ENCODE data around the gene DYNC1I1. TPM values are rescaled to one million over a fixed set of nuclear protein-coding genes. Genes with fewer than 3 reads are reported as not detected.

The DYNC1I1 gene
- total RNA-seq, 1 donor from 2014 or later: 4.4 TPM

DNA sequence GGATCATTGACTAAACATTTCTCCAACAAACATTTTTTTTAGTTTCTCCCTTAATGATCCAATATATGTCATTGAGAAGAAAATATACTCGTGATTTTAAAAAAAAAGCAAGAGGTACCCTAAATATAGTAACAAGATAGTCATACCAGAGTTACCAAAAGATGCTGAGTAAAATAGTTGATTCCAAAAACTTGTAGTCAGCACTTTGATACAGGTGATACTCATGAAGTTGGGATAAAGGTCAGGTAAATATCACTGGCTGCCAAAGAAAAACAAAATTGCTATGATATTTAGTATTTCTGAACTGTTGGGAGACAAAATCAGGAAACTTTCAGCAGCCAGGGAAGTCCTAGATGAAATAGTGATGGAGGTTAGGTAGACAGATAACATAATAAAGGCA, 225.3 kb downstream of the DYNC1I1 start:
- TF ChIP-seq, protein P1, sequence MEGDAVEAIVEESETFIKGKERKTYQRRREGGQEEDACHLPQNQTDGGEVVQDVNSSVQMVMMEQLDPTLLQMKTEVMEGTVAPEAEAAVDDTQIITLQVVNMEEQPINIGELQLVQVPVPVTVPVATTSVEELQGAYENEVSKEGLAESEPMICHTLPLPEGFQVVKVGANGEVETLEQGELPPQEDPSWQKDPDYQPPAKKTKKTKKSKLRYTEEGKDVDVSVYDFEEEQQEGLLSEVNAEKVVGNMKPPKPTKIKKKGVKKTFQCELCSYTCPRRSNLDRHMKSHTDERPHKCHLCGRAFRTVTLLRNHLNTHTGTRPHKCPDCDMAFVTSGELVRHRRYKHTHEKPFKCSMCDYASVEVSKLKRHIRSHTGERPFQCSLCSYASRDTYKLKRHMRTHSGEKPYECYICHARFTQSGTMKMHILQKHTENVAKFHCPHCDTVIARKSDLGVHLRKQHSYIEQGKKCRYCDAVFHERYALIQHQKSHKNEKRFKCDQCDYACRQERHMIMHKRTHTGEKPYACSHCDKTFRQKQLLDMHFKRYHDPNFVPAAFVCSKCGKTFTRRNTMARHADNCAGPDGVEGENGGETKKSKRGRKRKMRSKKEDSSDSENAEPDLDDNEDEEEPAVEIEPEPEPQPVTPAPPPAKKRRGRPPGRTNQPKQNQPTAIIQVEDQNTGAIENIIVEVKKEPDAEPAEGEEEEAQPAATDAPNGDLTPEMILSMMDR (IDR thresholded peaks at IDR 0.05; ENCODE audit: unreplicated experiment): no peak
- Mint-ChIP-seq H3K9me3 (no peaks in the 10 kb centered on the region), H3K4me3 (no peak overlapping the region), H3K36me3 (no peaks in the 10 kb centered on the region), H3K27me3 (ENCODE audit: low read depth) (peaks cover 6% of the 10 kb centered on the region), H3K27ac (no peak overlapping the region), H3K4me1 (peaks cover 8% of the 10 kb centered on the region)
- DNase-seq (ENCODE audit: low spot score in 2 of 2, unreplicated experiment in 2 of 2): no peak

DNA sequence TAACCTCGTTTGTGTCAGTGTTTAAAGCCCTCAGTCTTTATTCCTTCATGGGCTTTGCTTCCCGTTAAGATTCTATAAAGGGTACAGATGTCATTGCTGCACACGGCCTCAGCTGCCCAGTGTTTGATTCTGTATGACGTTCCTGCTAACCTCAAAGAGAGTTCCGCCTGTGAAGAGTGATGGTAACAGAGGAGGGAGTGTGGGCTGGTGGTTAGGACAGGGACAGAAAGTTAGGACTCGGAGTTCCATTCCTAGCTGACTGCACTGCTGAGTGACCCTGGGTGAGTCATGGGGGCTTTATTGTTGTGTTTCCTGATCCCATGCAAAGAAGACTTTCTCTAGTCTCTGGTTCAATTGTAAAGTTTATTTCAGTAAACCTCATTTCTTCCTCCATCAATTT, 227.1 kb downstream of the DYNC1I1 start:
- peaks cover 4% of the 10 kb centered on the region for H3K4me1 Mint-ChIP-seq
- H3K36me3 Mint-ChIP-seq: no peaks in the 10 kb centered on the region
- TF ChIP-seq, protein P1 (IDR thresholded peaks at IDR 0.05; ENCODE audit: unreplicated experiment): no peak
- H3K9me3 Mint-ChIP-seq: no peaks in the 10 kb centered on the region
- no peak for DNase-seq (ENCODE audit: low spot score in 2 of 2, unreplicated experiment in 2 of 2)
- H3K27ac Mint-ChIP-seq: no peak overlapping the region
- no peak overlapping the region for H3K4me3 Mint-ChIP-seq
- peaks cover 6% of the 10 kb centered on the region for H3K27me3 Mint-ChIP-seq (ENCODE audit: low read depth)

DNA sequence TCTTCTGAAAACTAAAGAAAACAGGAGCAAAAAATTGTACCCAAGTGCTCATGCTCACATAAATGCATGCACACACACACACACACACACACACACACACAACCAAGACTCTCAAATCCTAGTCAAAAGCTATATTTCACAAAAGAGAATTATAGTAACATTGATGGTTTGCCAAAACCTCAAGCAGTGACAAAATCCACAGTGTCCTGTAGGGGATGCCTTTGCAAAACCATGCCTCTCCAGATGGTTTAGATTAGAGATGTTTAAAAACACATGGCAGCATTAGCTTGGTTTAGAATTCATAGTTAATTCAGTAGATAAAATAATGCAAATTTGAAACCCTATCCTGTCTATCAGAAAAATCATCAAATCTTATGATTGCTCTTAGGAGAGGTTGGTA, 232.2 kb downstream of the DYNC1I1 start:
- no peaks in the 10 kb centered on the region for H3K9me3 Mint-ChIP-seq
- no peak overlapping the region for H3K4me3 Mint-ChIP-seq
- no peaks in the 10 kb centered on the region for H3K36me3 Mint-ChIP-seq
- H3K4me1 Mint-ChIP-seq: peaks cover 5% of the 10 kb centered on the region
- no peak for DNase-seq (ENCODE audit: low spot score in 2 of 2, unreplicated experiment in 2 of 2)
- H3K27me3 Mint-ChIP-seq (ENCODE audit: low read depth): peaks cover 4% of the 10 kb centered on the region
- H3K27ac Mint-ChIP-seq: no peak overlapping the region
- TF ChIP-seq, protein P1 (IDR thresholded peaks at IDR 0.05; ENCODE audit: unreplicated experiment): no peak

DNA sequence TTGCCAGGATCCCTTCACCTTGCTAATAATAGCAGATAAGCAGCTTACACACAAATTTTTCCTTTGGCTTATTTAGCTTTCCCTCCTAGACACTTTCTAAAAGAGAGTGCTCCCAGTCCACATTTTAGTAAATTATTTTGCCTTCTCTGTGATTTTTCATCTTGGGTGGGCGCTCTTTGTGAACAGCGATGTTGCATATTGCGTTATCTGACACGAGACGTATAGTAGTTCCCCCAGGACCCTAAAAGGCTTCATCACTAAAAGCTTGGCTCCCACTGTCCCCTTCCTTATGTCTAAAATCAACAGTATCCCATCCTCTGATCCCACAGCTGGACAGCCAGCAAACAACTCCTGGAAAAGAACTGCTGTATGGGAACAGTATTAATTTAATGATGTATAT, 232.9 kb downstream of the DYNC1I1 start:
- Mint-ChIP-seq H3K36me3 (no peaks in the 10 kb centered on the region), H3K27me3 (ENCODE audit: low read depth) (peaks cover 3% of the 10 kb centered on the region), H3K4me3 (no peak overlapping the region), H3K27ac (no peak overlapping the region), H3K9me3 (no peaks in the 10 kb centered on the region), H3K4me1 (peaks cover 5% of the 10 kb centered on the region)
- TF ChIP-seq, protein P1 (IDR thresholded peaks at IDR 0.05; ENCODE audit: unreplicated experiment): no peak
- no peak for DNase-seq (ENCODE audit: low spot score in 2 of 2, unreplicated experiment in 2 of 2)

DNA sequence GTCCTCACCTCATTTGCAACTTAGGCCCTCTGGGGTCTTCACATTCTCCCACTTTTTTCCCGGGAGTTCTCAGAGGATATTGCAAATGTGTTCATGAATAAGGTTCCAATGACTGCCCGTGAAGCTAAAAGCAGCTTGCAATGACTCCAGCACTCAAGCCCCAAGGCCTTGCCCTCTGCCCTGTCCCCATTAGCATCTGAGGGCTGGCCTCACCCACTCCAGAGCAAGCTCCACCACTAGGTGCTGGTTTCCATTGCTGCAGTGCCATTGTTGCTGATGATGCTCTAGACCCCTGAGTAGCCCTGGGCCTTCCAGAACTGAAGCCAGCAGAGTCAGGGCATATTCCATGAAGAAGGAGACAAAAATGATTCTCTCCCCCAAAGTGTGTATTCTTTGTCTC, 236.8 kb downstream of the DYNC1I1 start:
- Mint-ChIP-seq H3K4me1 (peaks cover 8% of the 10 kb centered on the region), H3K27ac (no peak overlapping the region), H3K36me3 (no peaks in the 10 kb centered on the region), H3K9me3 (no peaks in the 10 kb centered on the region), H3K4me3 (no peak overlapping the region), H3K27me3 (ENCODE audit: low read depth) (no peaks in the 10 kb centered on the region)
- TF ChIP-seq, protein P1 (IDR thresholded peaks at IDR 0.05; ENCODE audit: unreplicated experiment): no peak
- DNase-seq (ENCODE audit: low spot score in 2 of 2, unreplicated experiment in 2 of 2): no peak

DNA sequence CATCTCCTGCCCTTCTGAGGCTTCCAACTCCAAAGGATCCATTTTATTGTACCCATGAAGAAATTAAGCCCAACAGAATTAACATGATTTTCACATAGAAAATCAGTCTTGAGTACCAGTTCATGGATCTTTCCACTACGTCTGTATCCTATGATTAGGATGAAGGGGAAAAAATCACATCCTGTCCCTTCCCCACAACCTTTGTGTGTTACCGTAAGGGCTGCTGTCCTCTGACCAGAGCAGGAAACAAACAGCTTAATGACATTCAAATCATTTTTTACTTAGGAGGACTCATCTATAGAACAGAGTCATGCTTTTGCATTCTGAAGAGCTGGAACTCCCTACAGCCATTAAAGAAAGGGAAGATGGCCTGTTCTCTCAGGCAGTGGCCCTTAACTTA, 241.5 kb downstream of the DYNC1I1 start:
- DNase-seq (ENCODE audit: low spot score in 2 of 2, unreplicated experiment in 2 of 2): no peak
- H3K9me3 Mint-ChIP-seq: no peaks in the 10 kb centered on the region
- no peak overlapping the region for H3K4me3 Mint-ChIP-seq
- peaks cover 37% of the 10 kb centered on the region for H3K4me1 Mint-ChIP-seq
- H3K27ac Mint-ChIP-seq: peak overlapping the region; percentile 68
- TF ChIP-seq, protein P1 (IDR thresholded peaks at IDR 0.05; ENCODE audit: unreplicated experiment): no peak
- H3K36me3 Mint-ChIP-seq: no peaks in the 10 kb centered on the region
- H3K27me3 Mint-ChIP-seq (ENCODE audit: low read depth): no peaks in the 10 kb centered on the region

All from mesothelial cell of epicardium (in vitro differentiated cells).